Measurements from ENCODE around the gene SPACDR.

SPACDR gene

DNA sequence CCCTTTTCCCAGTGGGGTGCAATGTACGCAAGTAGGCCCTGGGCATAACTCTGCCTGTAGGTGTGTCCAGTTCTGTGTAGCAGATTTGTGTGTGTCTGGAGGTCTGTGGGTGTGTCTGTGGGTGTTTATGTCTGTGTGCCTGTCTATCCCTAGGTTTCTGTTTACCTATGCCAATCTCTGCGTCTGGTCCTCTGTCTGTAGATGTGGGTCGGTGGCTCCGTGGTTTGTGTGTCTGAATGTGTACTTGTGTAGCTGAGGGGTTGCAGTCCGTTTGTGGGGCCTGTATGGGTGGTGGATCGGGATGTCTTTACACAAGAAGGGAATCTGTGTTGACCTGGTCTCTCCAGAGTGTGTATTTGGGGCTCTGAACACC is 20.6 kb upstream of the SPACDR start:
- no peak for FAIRE-seq

GRCh38 chr7:100483722-100484672 is 19.9 kb upstream of the SPACDR start, which contains the start of gene NYAP1:
NYAP1 (plus strand) TSS chr7:100483927; CDS start chr7:100485312, 1,385 bp downstream.
- FAIRE-seq = no peak

- no peak for FAIRE-seq
Measured at GRCh38 chr7:100483090-100483721, 19.1 kb upstream of the SPACDR start.

DNA sequence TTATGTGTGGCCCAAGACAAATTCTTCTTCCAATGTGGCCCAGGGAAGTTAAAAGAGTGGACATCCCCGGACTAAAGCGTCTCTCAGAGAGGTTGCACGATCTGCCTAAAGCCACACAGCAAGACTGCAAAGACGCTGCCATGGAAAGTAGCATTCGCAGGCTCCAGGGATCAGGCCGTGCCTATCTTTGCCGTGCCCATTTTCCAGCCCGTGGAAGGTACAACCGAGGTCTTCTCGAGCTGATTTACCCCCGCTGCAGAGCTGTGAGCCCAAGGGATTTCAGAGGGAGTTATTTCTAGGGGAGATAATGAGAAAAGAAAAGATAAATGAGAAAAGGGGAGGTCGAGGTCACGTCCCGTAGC is 18.6 kb upstream of the SPACDR start:
- no peak for FAIRE-seq

DNA sequence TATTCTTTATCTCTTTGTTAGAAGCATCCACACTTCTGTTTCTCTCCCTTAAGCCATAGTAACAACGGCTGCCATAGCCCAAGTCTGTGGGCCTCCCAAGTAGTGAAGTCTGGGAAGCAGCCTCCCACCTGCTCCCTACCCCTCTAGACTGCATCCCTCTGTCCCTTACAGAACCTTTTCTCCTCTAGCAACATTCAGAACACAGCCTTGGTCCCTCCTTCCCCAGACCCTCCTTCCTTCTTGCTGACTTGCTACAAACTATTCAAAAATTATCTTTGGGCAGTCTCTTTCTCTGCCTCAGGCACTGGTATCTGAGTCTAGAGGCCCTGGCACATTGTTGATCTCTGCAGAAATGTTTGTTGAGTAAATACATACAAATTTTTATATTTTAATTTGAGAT is 17.4 kb upstream of the SPACDR start:
- no peak for FAIRE-seq

DNA sequence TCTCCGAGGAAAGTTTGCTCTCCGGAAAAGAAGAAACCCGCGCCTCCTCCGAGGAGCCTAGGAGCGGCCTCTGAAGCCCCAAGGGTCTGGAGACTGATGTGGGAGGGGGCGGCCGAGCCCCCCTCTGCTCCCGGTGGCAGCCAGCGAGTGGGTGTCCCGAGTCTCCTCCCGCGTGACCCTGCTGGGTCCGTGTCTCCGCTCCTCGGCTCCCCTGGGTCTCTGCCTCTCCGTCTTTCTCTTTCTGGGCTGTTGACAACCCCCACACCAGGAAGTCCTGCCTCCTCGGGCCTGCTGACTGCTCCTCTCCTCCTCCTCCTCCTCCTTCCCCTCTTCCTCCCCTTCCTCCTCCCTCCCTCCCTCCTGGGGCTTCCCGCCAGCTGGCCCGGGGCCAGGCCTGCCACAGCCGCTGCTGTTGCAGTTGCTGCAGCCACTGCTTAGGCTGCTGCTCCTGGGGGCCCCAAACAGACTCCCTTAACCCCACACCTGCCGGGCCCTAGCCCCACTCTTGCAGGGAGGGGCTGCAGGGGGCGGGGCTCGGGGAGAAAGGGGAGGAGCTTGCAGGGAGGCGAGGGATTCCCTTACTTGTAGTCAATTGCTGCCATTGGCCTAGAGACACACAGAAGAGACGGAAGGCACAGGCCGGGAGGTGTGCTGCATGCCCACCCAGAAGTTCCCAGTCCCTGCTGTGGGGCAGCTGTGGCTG is 15.0 kb upstream of the SPACDR start, which contains the start of gene TSC22D4:
Gene TSC22D4 (minus strand): TSS at position 257 of the 703 bp plus-strand sequence. CDS start 1,176 bp downstream, outside the sequence.
- no peak for FAIRE-seq

DNA sequence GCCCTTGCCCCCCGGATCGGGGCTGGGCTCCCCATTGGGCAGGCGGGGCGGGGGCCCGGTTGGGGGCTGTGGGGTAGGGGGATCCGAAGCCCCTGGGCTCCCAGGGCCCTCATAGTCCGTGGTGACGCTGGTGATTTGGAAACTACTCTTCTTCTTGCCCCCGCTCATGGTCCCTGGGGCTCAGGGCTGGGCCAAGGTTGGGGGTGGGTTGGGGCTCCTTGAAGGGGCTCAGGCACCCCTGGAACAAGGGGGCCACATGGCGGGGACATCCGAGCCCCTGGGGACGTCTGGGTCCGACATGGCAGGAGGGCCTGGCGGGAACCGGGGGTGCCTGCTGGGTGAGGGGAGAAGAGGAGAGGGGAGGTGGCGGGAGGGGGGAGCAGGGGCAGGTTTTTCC is 13.8 kb upstream of the SPACDR start:
- no peak for FAIRE-seq

GRCh38 chr7:100476903-100477870 is 13.1 kb upstream of the SPACDR start:
- FAIRE-seq = no peak

DNA sequence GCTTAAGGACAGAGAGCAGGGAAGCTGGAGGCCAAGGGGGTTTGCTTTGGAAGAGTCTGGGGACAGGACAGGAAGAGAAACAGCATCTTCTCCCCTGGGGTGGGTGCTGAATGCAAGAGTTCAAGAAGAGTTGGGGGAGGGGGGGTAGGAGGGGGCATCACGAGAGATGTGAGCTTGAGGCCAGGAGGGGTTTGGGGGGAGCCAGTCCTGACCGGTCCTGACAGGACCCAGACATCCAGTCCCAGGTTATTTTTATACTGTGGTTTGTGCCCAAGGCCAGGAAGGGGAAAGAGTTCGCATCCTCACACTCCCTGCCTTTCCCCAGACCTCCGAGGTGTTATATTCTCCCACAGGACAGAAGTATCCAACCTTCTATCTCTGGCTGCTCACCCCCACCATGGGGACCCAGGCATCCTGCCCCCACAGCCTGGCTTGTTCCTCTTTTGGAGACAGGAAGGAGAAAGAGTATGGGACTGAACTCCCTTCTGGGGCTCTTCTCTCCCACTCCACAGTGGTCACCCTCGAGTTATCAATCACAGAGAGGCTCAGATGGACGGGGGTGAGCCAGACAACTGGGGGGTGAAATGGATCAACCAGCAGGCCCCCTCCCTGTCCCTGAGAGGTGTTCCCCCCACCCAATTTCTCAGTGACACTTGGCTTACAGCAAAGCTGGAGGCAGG is 12.2 kb upstream of the SPACDR start:
- FAIRE-seq = no peak

DNA sequence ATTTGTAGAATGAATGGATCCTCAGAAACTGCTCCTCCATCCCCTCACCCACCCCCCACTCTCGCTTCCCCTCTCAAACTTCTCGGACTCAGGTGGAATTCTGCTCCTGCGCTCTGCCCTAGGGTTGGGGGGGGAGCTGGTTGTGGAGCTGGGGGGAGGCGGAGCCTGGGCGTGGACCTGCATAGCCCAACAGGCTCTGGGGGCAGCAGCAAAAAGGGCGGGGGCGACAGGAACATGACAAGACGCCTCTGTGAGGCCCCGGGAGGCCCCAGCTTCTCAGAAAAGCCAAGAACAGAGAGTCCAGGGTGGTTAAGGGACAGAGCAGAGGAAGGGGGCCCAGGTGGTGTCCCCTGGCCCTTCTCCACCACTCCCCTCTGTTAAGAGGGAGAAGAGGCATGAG is 11.5 kb upstream of the SPACDR start:
- no peak for FAIRE-seq

GRCh38 chr7:100472854-100473499 is 8.9 kb upstream of the SPACDR start:
- no peak for FAIRE-seq

DNA sequence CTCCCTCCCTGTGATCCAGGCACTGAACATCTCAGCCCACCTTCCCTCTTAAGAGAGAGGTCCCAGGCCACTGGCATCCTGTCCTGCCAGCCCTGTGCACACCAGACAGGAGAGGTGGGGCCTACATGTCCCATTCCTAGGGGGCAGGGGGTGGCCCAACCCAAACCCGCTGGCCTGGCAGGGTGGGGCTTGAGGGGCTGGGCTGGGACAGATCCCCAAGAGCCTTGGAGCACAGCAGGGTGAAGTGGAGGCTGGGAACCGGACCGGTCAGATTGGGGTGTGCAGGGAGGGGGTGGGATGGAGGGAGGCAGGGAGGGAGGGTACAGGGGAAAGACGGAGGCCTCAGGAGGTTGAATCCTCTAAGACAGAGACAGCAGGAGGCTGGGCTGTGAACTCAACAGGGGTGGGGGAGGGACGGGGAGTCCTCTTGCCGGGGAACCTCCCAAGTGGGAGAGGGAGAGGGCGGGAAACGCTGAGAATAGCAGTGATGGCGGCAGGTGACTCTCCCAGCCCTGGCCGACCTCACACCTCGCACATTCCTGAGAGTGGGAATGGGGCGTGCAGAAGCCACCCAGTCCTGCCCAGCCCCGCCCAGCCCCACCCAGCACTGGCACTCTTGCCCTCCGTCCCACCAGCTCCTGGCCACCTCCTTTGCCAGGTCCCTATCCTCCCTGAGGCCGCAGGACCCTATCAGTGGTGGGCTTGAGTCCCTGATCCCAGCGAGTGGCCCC is 8.2 kb upstream of the SPACDR start:
- no peak for FAIRE-seq

- FAIRE-seq = no peak
Measured at GRCh38 chr7:100471021-100471420, 7.0 kb upstream of the SPACDR start.

GRCh38 chr7:100469227-100470044 is 5.4 kb upstream of the SPACDR start:
- no peak for FAIRE-seq

- FAIRE-seq = no peak
Measured at GRCh38 chr7:100467638-100468373, 3.7 kb upstream of the SPACDR start.

DNA sequence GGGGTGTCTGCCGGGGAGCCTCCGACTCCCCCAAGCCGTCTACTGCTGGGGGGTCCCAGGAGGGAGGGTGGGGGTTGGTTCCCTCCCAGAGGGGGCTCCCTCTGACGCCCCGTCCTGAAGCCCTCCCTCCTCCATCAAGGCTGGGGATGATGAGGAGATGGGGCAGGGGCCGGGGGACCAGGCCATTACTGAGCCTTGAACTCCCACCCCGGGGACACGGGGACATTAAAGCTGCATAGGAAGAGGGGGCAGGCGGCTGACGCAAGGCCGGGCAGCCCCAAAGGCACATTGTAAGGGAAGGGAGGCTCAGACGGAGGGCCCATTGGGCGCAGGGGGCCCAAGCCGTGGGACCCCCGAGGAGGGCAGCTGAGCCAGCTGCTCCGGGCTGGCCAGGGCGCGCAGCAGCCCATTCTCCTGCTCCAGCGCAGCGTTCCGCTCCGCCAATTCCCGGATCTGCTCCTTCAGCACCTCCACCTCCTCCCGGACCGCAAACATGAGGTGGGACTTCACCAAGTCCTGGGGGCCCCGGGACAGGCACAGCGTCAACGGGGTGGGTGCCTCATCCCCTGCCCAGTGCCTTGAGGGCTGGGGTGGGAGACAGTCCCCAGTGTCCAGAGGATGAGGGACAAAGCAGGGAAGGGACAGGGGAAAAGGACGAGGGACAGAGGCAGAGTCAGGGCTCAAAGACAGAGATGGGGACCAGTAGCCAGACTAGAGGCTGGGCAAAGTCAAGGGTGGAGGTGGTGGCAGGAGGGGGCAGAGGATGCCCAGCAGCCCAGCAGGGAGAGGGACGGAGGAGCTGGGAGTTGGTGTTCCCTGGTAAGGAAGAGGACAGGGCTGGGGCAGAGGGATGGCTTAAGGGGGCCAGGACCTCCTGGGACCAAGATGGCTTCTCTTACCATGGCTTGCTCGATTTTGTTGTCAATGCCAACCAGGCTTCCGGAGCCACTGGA is 2.9 kb upstream of the SPACDR start:
- FAIRE-seq = no peak

- FAIRE-seq = no peak
Measured at GRCh38 chr7:100465702-100466311, 1.7 kb upstream of the SPACDR start.

Measured in colon (tissue), 2 donors.